ENCODE measurements around the gene SLC25A42.
"Not testable (repeated sequence)": the region's sequence is repeated elsewhere in the genome, so short reads cannot be mapped to it uniquely, and the experiment has no call there.

The SLC25A42 gene

GRCh38 chr19:19131989-19132388 lies 68.2 kb downstream of the SLC25A42 start:
- no peak for TF ChIP-seq CTCF (IDR thresholded peaks at IDR 0.05; ENCODE audit: low read depth, low read length)
- H3K4me3 ChIP-seq (ENCODE audit: low read depth, low read length): no peak overlapping the region

GRCh38 chr19:19132912-19133311 lies 69.1 kb downstream of the SLC25A42 start:
- TF ChIP-seq CTCF (IDR thresholded peaks at IDR 0.05; ENCODE audit: low read depth, low read length): no peak
- H3K4me3 ChIP-seq (ENCODE audit: low read depth, low read length): no peak overlapping the region

GRCh38 chr19:19133985-19134384 lies 70.2 kb downstream of the SLC25A42 start:
- no peak overlapping the region for H3K4me3 ChIP-seq (ENCODE audit: low read depth, low read length)
- no peak for TF ChIP-seq CTCF (IDR thresholded peaks at IDR 0.05; ENCODE audit: low read depth, low read length)

- no peak overlapping the region for H3K4me3 ChIP-seq (ENCODE audit: low read depth, low read length)
- TF ChIP-seq CTCF (IDR thresholded peaks at IDR 0.05; ENCODE audit: low read depth, low read length): no peak
These were observed 70.9 kb downstream of the SLC25A42 start for GRCh38 chr19:19134687-19135158.

- H3K4me3 ChIP-seq (ENCODE audit: low read depth, low read length): not testable (repeated sequence)
These were observed 71.9 kb downstream of the SLC25A42 start for GRCh38 chr19:19135713-19136112.

GRCh38 chr19:19137556-19138108 lies 73.8 kb downstream of the SLC25A42 start:
- TF ChIP-seq CTCF (IDR thresholded peaks at IDR 0.05; ENCODE audit: low read depth, low read length): no peak
- H3K4me3 ChIP-seq (ENCODE audit: low read depth, low read length): peak overlapping the region; percentile 94

- H3K4me3 ChIP-seq (ENCODE audit: low read depth, low read length): peak within 1 kb of the TSS; percentile 94
- no peak for TF ChIP-seq CTCF (IDR thresholded peaks at IDR 0.05; ENCODE audit: low read depth, low read length)
These were observed 74.6 kb downstream of the SLC25A42 start, which contains the start of gene TMEM161A for GRCh38 chr19:19138109-19138981. TMEM161A (minus strand) TSS chr19:19138478; CDS start chr19:19138428, 50 bp downstream.

Measured in WI38 (cell line).